KMS-11 (cell line): ENCODE results near the gene CASQ1.

Experiments used
- H2AFZ ChIP-seq: fragments of 200-600 bp; sonication (generic); 2 replicates; pipeline ENCODE4 v1.6.1; 2016; ENCODE audit warnings: antibody characterized with exemption, mixed run types, low read depth
- H3K27ac ChIP-seq: fragments of 200-600 bp; sonication (generic); 2 replicates; pipeline ENCODE4 v1.6.1; 2016; ENCODE audit warnings: mild to moderate bottlenecking, mixed run types
- H3K27me3 ChIP-seq: fragments of 200-600 bp; sonication (generic); 2 replicates; pipeline ENCODE4 v1.6.1; 2017; ENCODE audit warnings: mild to moderate bottlenecking, low read depth, mixed run types, moderate library complexity; ENCODE audit not compliant: insufficient read depth
- H3K36me3 ChIP-seq: fragments of 200-600 bp; sonication (generic); 2 replicates; pipeline ENCODE4 v1.6.1; 2017; ENCODE audit warnings: mild to moderate bottlenecking, mixed run types; ENCODE audit not compliant: insufficient read depth
- H3K4me1 ChIP-seq: fragments of 200-600 bp; sonication (generic); 2 replicates; pipeline ENCODE4 v1.6.1; 2016; ENCODE audit warnings: mild to moderate bottlenecking, low read depth, mixed run types; ENCODE audit not compliant: poor library complexity, severe bottlenecking
- H3K4me2 ChIP-seq: fragments of 200-600 bp; sonication (generic); 2 replicates; pipeline ENCODE4 v1.7.0; 2016; ENCODE audit warnings: mild to moderate bottlenecking, mixed run types
- H3K4me3 ChIP-seq: fragments of 200-600 bp; sonication (generic); IDR thresholded peaks from 2 replicates; pipeline ENCODE4 v1.6.1; 2017; ENCODE audit warnings: low read depth, low read length, mixed read lengths; ENCODE audit not compliant: insufficient read depth
- H3K79me2 ChIP-seq: fragments of 200-600 bp; sonication (generic); 2 replicates; pipeline ENCODE4 v1.6.1; 2016; ENCODE audit warnings: low read depth, mixed run types; ENCODE audit not compliant: insufficient read depth
- H3K9ac ChIP-seq: fragments of 200-600 bp; sonication (generic); 2 replicates; pipeline ENCODE4 v1.6.1; 2016; ENCODE audit warnings: mild to moderate bottlenecking, mixed run types
- H4K20me1 ChIP-seq: fragments of 200-600 bp; sonication (generic); 2 replicates; pipeline ENCODE4 v1.6.1; 2016; ENCODE audit warnings: mild to moderate bottlenecking, mixed run types; ENCODE audit not compliant: insufficient read depth
- CTCF ChIP-seq: fragments of 200-600 bp; sonication (generic); conservative IDR thresholded peaks from 2 replicates; pipeline ENCODE4 v1.6.1; 2017; ENCODE audit warnings: low read depth, mild to moderate bottlenecking, antibody characterized with exemption, low read length, moderate library complexity, mixed read lengths

CASQ1 gene

GRCh38 chr1:160156361-160156760 lies 34.0 kb upstream of the CASQ1 start:
- TF ChIP-seq CTCF = no peak
- no peaks in the 10 kb centered on the region for H3K36me3 ChIP-seq
- no peaks in the 10 kb centered on the region for H3K4me1 ChIP-seq
- no peaks in the 10 kb centered on the region for H3K27me3 ChIP-seq
- no peak overlapping the region for H3K4me3 ChIP-seq
- H2AFZ ChIP-seq = no peak overlapping the region
- H3K9ac ChIP-seq = no peak overlapping the region
- H3K27ac ChIP-seq = no peak overlapping the region
- H3K4me2 ChIP-seq = no peak overlapping the region
- no peaks in the 10 kb centered on the region for H3K79me2 ChIP-seq
- H4K20me1 ChIP-seq = no peaks in the 10 kb centered on the region

GRCh38 chr1:160157174-160157573 lies 33.2 kb upstream of the CASQ1 start:
- Histone ChIP-seq H3K4me2 (no peak overlapping the region), H3K27ac (no peak overlapping the region), H3K4me1 (no peaks in the 10 kb centered on the region), H4K20me1 (no peaks in the 10 kb centered on the region), H3K79me2 (no peaks in the 10 kb centered on the region), H3K36me3 (no peaks in the 10 kb centered on the region), H3K9ac (no peak overlapping the region), H3K4me3 (no peak overlapping the region), H3K27me3 (no peaks in the 10 kb centered on the region), H2AFZ (no peak overlapping the region)
- no peak for TF ChIP-seq CTCF

- H3K4me2 ChIP-seq = no peak overlapping the region
- H3K4me3 ChIP-seq = no peak overlapping the region
- no peak for TF ChIP-seq CTCF
- H2AFZ ChIP-seq = no peak overlapping the region
- no peaks in the 10 kb centered on the region for H3K27me3 ChIP-seq
- H3K9ac ChIP-seq = no peak overlapping the region
- no peaks in the 10 kb centered on the region for H3K79me2 ChIP-seq
- no peaks in the 10 kb centered on the region for H4K20me1 ChIP-seq
- no peaks in the 10 kb centered on the region for H3K36me3 ChIP-seq
- no peaks in the 10 kb centered on the region for H3K4me1 ChIP-seq
- no peak overlapping the region for H3K27ac ChIP-seq
These were observed 32.3 kb upstream of the CASQ1 start for GRCh38 chr1:160158031-160158430.

GRCh38 chr1:160158534-160158933 lies 31.8 kb upstream of the CASQ1 start:
- Histone ChIP-seq H3K36me3 (no peaks in the 10 kb centered on the region), H3K27ac (no peak overlapping the region), H3K79me2 (no peaks in the 10 kb centered on the region), H3K4me3 (no peak overlapping the region), H4K20me1 (no peaks in the 10 kb centered on the region), H3K27me3 (no peaks in the 10 kb centered on the region), H3K4me2 (no peak overlapping the region), H3K4me1 (no peaks in the 10 kb centered on the region), H2AFZ (no peak overlapping the region), H3K9ac (no peak overlapping the region)
- no peak for TF ChIP-seq CTCF

GRCh38 chr1:160159846-160160245 lies 30.5 kb upstream of the CASQ1 start:
- H3K4me1 ChIP-seq = no peaks in the 10 kb centered on the region
- H3K27ac ChIP-seq = no peak overlapping the region
- TF ChIP-seq CTCF = no peak
- H3K79me2 ChIP-seq = no peaks in the 10 kb centered on the region
- no peak overlapping the region for H3K4me2 ChIP-seq
- no peaks in the 10 kb centered on the region for H3K27me3 ChIP-seq
- no peak overlapping the region for H3K9ac ChIP-seq
- no peak overlapping the region for H2AFZ ChIP-seq
- H4K20me1 ChIP-seq = no peaks in the 10 kb centered on the region
- H3K4me3 ChIP-seq = no peak overlapping the region
- no peaks in the 10 kb centered on the region for H3K36me3 ChIP-seq
